SK-N-SH (cell line): ENCODE data around the gene LRRC1. TPM values are rescaled to one million over a fixed set of nuclear protein-coding genes. Genes with fewer than 3 reads are reported as not detected.
"Not testable (repeated sequence)": the region's sequence is repeated elsewhere in the genome, so short reads cannot be mapped to it uniquely, and the experiment has no call there.

Experiments
- CTCF ChIA-PET: fragments of 300-600, 350-600 bp; formaldehyde crosslinking; extraction: SDS; loops from one replicate; lab custom pipeline; 2021; lab: Yijun Ruan, JAX
- POLR2A ChIA-PET: fragments of 350-600 bp; sonication (Branson Sonifier 250); formaldehyde crosslinking; extraction: SDS; loops from one replicate; lab custom pipeline; 2020; ENCODE audit warnings: antibody characterized with exemption, inconsistent platforms; lab: Yijun Ruan, JAX
- DNase-seq: peaks from one replicate; pipeline ENCODE4 v3.0.0; 2012
- H2AFZ ChIP-seq: fragments of 200-600 bp; sonication (generic); 2 replicates; pipeline ENCODE4 v1.8.1; 2016; ENCODE audit warnings: antibody characterized with exemption, mild to moderate bottlenecking, low read depth
- H3F3A ChIP-seq: fragments of 200-600 bp; sonication (generic); replicated peaks from 2 replicates; pipeline ENCODE3; 2016; ENCODE audit warnings: antibody characterized with exemption, mild to moderate bottlenecking; ENCODE audit not compliant: insufficient read depth
- H3K27ac ChIP-seq, 2 experiments: fragments of 200-500 bp in 1 of 2; fragments of 200-600 bp in 1 of 2; sonication (Bioruptor generic) in 1 of 2; sonication (generic), shearing (Covaris generic) in 1 of 2; 2 replicates each; pipeline versions ENCODE4 v1.5.1 to v1.6.1; 2014 to 2016; ENCODE audit warnings: low read depth in 2 of 2, inconsistent platforms in 1 of 2, low read length in 1 of 2, mild to moderate bottlenecking in 1 of 2, mixed read lengths in 1 of 2
- H3K27me3 ChIP-seq: fragments of 200-600 bp; sonication (generic), shearing (Covaris generic); 2 replicates; pipeline ENCODE4 v1.6.1; 2016; ENCODE audit warnings: mixed run types; ENCODE audit not compliant: insufficient read depth
- H3K36me3 ChIP-seq, 2 experiments: fragments of 200-500 bp in 1 of 2; fragments of 200-600 bp in 1 of 2; sonication (Bioruptor generic) in 1 of 2; sonication (generic) in 1 of 2; replicated peaks in 1 of 2; 2 replicates each; pipeline versions ENCODE3 to v1.5.1; 2014 to 2016; ENCODE audit warnings: low read length in 1 of 2, mild to moderate bottlenecking in 1 of 2; ENCODE audit not compliant: insufficient read depth in 2 of 2, control insufficient read depth in 1 of 2
- H3K4me1 ChIP-seq, 2 experiments: fragments of 200-500 bp in 1 of 2; fragments of 200-600 bp in 1 of 2; sonication (Bioruptor generic) in 1 of 2; sonication (generic), shearing (Covaris generic) in 1 of 2; 2 replicates each; pipeline versions ENCODE4 v1.5.1 to v1.6.1; 2014 to 2016; ENCODE audit warnings: low read depth in 1 of 2, low read length in 1 of 2, mixed run types in 1 of 2; ENCODE audit not compliant: insufficient read depth in 2 of 2, control insufficient read depth in 1 of 2
- H3K4me2 ChIP-seq: fragments of 200-600 bp; sonication (generic), shearing (Covaris generic); 2 replicates; pipeline ENCODE4 v1.6.1; 2017; ENCODE audit warnings: mixed run types
- H3K4me3 ChIP-seq, 2 experiments: fragments of 200-500 bp in 1 of 2; fragments of 200-600 bp in 1 of 2; sonication (Bioruptor generic) in 1 of 2; sonication (generic), shearing (Covaris generic) in 1 of 2; 2 replicates each; pipeline versions ENCODE4 v1.5.1 to v1.8.1; 2014 to 2016; ENCODE audit warnings: low read depth in 2 of 2, inconsistent platforms in 1 of 2, low read length in 1 of 2, mild to moderate bottlenecking in 1 of 2, mixed read lengths in 1 of 2, moderate library complexity in 1 of 2
- H3K79me2 ChIP-seq: fragments of 200-600 bp; sonication (generic); 2 replicates; pipeline ENCODE4 v1.8.1; 2017; ENCODE audit warnings: mild to moderate bottlenecking; ENCODE audit not compliant: insufficient read depth
- H3K9ac ChIP-seq: fragments of 200-600 bp; sonication (generic); 2 replicates; pipeline ENCODE4 v1.6.1; 2017; ENCODE audit warnings: mixed run types
- H3K9me2 ChIP-seq: fragments of 200-600 bp; sonication (generic); 2 replicates; pipeline ENCODE4 v1.6.1; 2017; ENCODE audit warnings: mixed run types
- H3K9me3 ChIP-seq: fragments of 200-600 bp; sonication (generic); 2 replicates; pipeline ENCODE4 v1.6.1; 2017; ENCODE audit warnings: mixed run types, mild to moderate bottlenecking, moderate library complexity
- H4K20me1 ChIP-seq: fragments of 200-600 bp; sonication (generic); 2 replicates; pipeline ENCODE4 v1.6.1; 2017; ENCODE audit warnings: mild to moderate bottlenecking, mixed run types; ENCODE audit not compliant: insufficient read depth
- CHD2 ChIP-seq: fragments of 150-350 bp; IDR thresholded peaks from 2 replicates; pipeline ENCODE4 v1.6.1; 2018; ENCODE audit warnings: low read length; ENCODE audit not compliant: partially characterized antibody
- ELF1 ChIP-seq: IDR thresholded peaks from 2 replicates; pipeline ENCODE4 v1.4.0; 2012
- FOSL2 ChIP-seq: IDR thresholded peaks from 2 replicates; pipeline ENCODE4 v1.4.0; 2012; ENCODE audit warnings: low read depth, mild to moderate bottlenecking, moderate library complexity, borderline replicate concordance
- GABPA ChIP-seq: IDR thresholded peaks from 2 replicates; pipeline ENCODE4 v1.4.0; 2012; ENCODE audit warnings: low read depth, mild to moderate bottlenecking
- JUND ChIP-seq: IDR thresholded peaks from 2 replicates; pipeline ENCODE4 v1.4.0; 2012
- MAX ChIP-seq: IDR thresholded peaks from 2 replicates; pipeline ENCODE4 v1.4.0; 2012; ENCODE audit warnings: low read depth
- MEF2A ChIP-seq: IDR thresholded peaks from 2 replicates; pipeline ENCODE4 v1.4.0; 2012; ENCODE audit warnings: low read depth, borderline replicate concordance
- NRF1 ChIP-seq: IDR thresholded peaks from 2 replicates; pipeline ENCODE4 v1.6.1; 2012; ENCODE audit warnings: low read depth, mild to moderate bottlenecking, low read length
- RAD21 ChIP-seq: IDR thresholded peaks from 2 replicates; pipeline ENCODE4 v1.6.1; 2012; ENCODE audit warnings: mild to moderate bottlenecking, low read length
- RCOR1 ChIP-seq: fragments of 150-350 bp; IDR thresholded peaks from 2 replicates; pipeline ENCODE4 v1.6.1; 2017; ENCODE audit warnings: antibody characterized with exemption, low read length
- REST ChIP-seq: IDR thresholded peaks from 2 replicates; pipeline ENCODE4 v1.6.1; 2012; ENCODE audit warnings: mild to moderate bottlenecking, low read depth, low read length, moderate library complexity
- RFX5 ChIP-seq: IDR thresholded peaks from 2 replicates; pipeline ENCODE4 v1.6.1; 2012; ENCODE audit warnings: mild to moderate bottlenecking, improper control_type of control experiment, low read length
- RXRA ChIP-seq: IDR thresholded peaks from 2 replicates; pipeline ENCODE4 v1.4.0; 2012; ENCODE audit warnings: low read depth, mild to moderate bottlenecking, borderline replicate concordance
- USF1 ChIP-seq: IDR thresholded peaks from 2 replicates; pipeline ENCODE4 v1.4.0; 2012; ENCODE audit warnings: low read depth, borderline replicate concordance
- USF2 ChIP-seq: fragments of 150-350 bp; IDR thresholded peaks from 2 replicates; pipeline ENCODE4 v1.6.1; 2017; ENCODE audit warnings: antibody characterized with exemption, low read length, low read depth, borderline replicate concordance
- YY1 ChIP-seq: IDR thresholded peaks from 2 replicates; pipeline ENCODE4 v1.4.0; 2012; ENCODE audit warnings: low read depth, mild to moderate bottlenecking
- ZBTB33 ChIP-seq: IDR thresholded peaks from 2 replicates; pipeline ENCODE4 v1.4.0; 2012; ENCODE audit warnings: low read depth, borderline replicate concordance
- WGBS: methylation state at CpG from one replicate; pipeline ENCODE4 v1.1.6; 2017; ENCODE audit warnings: low lambda C conversion rate; 5-methylcytosine and 5-hydroxymethylcytosine counted together
- polyA plus RNA-seq, 3 experiments: library from polyadenylated mRNA; depleted of rRNA; stranded (reverse); fragments of >200 nt; gene quantifications; 2 replicates each; pipeline ENCODE4 v1.2.3, GENCODE V29; 2012

Gene LRRC1
- polyA plus RNA-seq, 1 of the 3 experiments (the other 2 are of a cell fraction) = 0.84 TPM

GRCh38 chr6:53773044-53773696 lies 21.6 kb upstream of the LRRC1 start:
- no peak overlapping the region for H3K27ac ChIP-seq
- no peak overlapping the region for H3K4me2 ChIP-seq
- no peaks in the 10 kb centered on the region for H3K36me3 ChIP-seq
- no peak overlapping the region for H3K4me3 ChIP-seq
- H3K27me3 ChIP-seq = no peaks in the 10 kb centered on the region; the same call in 1 of the 2 replicates
- no peaks in the 10 kb centered on the region for H3K9me3 ChIP-seq
- no peaks in the 10 kb centered on the region for H4K20me1 ChIP-seq
- TF ChIP-seq ZBTB33 (no peak), USF1 (no peak), MAX (no peak), MEF2A (no peak), RFX5 (no peak), RXRA (no peak), YY1 (no peak), RCOR1 (no peak), USF2 (no peak), GABPA (no peak), NRF1 (no peak), ELF1 (no peak), FOSL2 (no peak), CHD2 (no peak), REST (no peak), JUND (no peak), RAD21 (no peak)
- TF ChIP-seq, all 33 proteins: peak for 0
- DNase-seq = no peak
- H2AFZ ChIP-seq = no peak overlapping the region
- POLR2A ChIA-PET = no interaction called here
- no peaks in the 10 kb centered on the region for H3K79me2 ChIP-seq
- H3K9ac ChIP-seq = no peak overlapping the region
- no peaks in the 10 kb centered on the region for H3F3A ChIP-seq
- no peaks in the 10 kb centered on the region for H3K4me1 ChIP-seq
- H3K9me2 ChIP-seq = no peaks in the 10 kb centered on the region
- CTCF ChIA-PET = no interaction called here

- WGBS = 5% methylated on average over 2 of the region's 2 CpGs
Measured at GRCh38 chr6:53776152-53776551, 18.7 kb upstream of the LRRC1 start.

GRCh38 chr6:53784991-53785390 lies 9.8 kb upstream of the LRRC1 start:
- H3K4me1 ChIP-seq, H3K27me3 ChIP-seq, H3K4me2 ChIP-seq, H3K9me2 ChIP-seq, H3K27ac ChIP-seq, H3K9ac ChIP-seq, H3K4me3 ChIP-seq, H3K9me3 ChIP-seq, DNase-seq, CTCF ChIA-PET, H2AFZ ChIP-seq, H4K20me1 ChIP-seq, H3F3A ChIP-seq, H3K79me2 ChIP-seq, POLR2A ChIA-PET, H3K36me3 ChIP-seq: not testable (repeated sequence)

More at GRCh38 chr6:53776152-53776551, 18.7 kb upstream of the LRRC1 start:
- H3K9ac ChIP-seq, CTCF ChIA-PET, H3K9me3 ChIP-seq, H3K36me3 ChIP-seq, POLR2A ChIA-PET, DNase-seq, H3K27ac ChIP-seq, H3F3A ChIP-seq, H3K4me1 ChIP-seq, H2AFZ ChIP-seq, H3K79me2 ChIP-seq, H3K4me2 ChIP-seq, H3K9me2 ChIP-seq, H3K4me3 ChIP-seq, H4K20me1 ChIP-seq, H3K27me3 ChIP-seq: not testable (repeated sequence)
